Ecto neural progenitor cell (in vitro differentiated cells): ENCODE results near the gene SPTA1.
"Not testable (repeated sequence)": the region's sequence is repeated elsewhere in the genome, so short reads cannot be mapped to it uniquely, and the experiment has no call there.

ENCODE experiments used
- DNase-seq: peaks from one replicate; pipeline ENCODE4 v3.0.0-alpha.2; 2018; ENCODE audit warnings: low spot score

Gene SPTA1

GRCh38 chr1:158686111-158687009 is at the start of gene SPTA1:
Gene SPTA1 (minus strand): TSS chr1:158686715. CDS start chr1:158686517, 198 bp downstream.
- no peak for DNase-seq

- DNase-seq = no peak
Observed at GRCh38 chr1:158735848-158736247, 49.3 kb upstream of the SPTA1 start.

GRCh38 chr1:158732524-158732923 is 46.0 kb upstream of the SPTA1 start:
- no peak for DNase-seq

- DNase-seq = no peak
Observed at GRCh38 chr1:158731707-158732106, 45.2 kb upstream of the SPTA1 start.

- DNase-seq = no peak
Observed at GRCh38 chr1:158730453-158730852, 43.9 kb upstream of the SPTA1 start.

- DNase-seq = no peak
Observed at GRCh38 chr1:158728510-158729225, 42.2 kb upstream of the SPTA1 start.

- no peak for DNase-seq
Observed at GRCh38 chr1:158724442-158724841, 37.9 kb upstream of the SPTA1 start.

GRCh38 chr1:158720620-158721019 is 34.1 kb upstream of the SPTA1 start, which contains the start of gene OR6K3:
Gene OR6K3 (minus strand): TSS chr1:158720720. CDS start chr1:158718115, 2,605 bp downstream.
- DNase-seq = no peak

GRCh38 chr1:158719664-158720063 is 33.1 kb upstream of the SPTA1 start:
- DNase-seq = no peak

- DNase-seq = no peak
Observed at GRCh38 chr1:158717344-158717743, 30.8 kb upstream of the SPTA1 start.

- DNase-seq = no peak
Observed at GRCh38 chr1:158716335-158716734, 29.8 kb upstream of the SPTA1 start.

GRCh38 chr1:158714754-158715153 is 28.2 kb upstream of the SPTA1 start:
- DNase-seq = no peak

- DNase-seq = no peak
Observed at GRCh38 chr1:158711098-158711497, 24.6 kb upstream of the SPTA1 start.

GRCh38 chr1:158706096-158706495 is 19.6 kb upstream of the SPTA1 start:
- DNase-seq = no peak

- no peak for DNase-seq
Observed at GRCh38 chr1:158700552-158700951, 14.0 kb upstream of the SPTA1 start, which contains the start of gene OR6K2. Gene OR6K2 (minus strand): TSS chr1:158700652. CDS start chr1:158700652, 0 bp downstream.

- no peak for DNase-seq
Observed at GRCh38 chr1:158694596-158694995, 8.1 kb upstream of the SPTA1 start.

- DNase-seq = no peak
Observed at GRCh38 chr1:158692356-158692755, 5.8 kb upstream of the SPTA1 start.

GRCh38 chr1:158691907-158692306 is 5.4 kb upstream of the SPTA1 start:
- no peak for DNase-seq

- DNase-seq = not testable (repeated sequence)
Observed at GRCh38 chr1:158691149-158691548, 4.6 kb upstream of the SPTA1 start.

- no peak for DNase-seq
Observed at GRCh38 chr1:158689875-158690274, 3.4 kb upstream of the SPTA1 start.

- no peak for DNase-seq
Observed at GRCh38 chr1:158689110-158689509, 2.6 kb upstream of the SPTA1 start.

GRCh38 chr1:158688343-158688742 is 1.8 kb upstream of the SPTA1 start:
- DNase-seq = not testable (repeated sequence)

GRCh38 chr1:158687037-158687436 is 522 bp upstream of the SPTA1 start:
- DNase-seq = no peak
